Activated naive CD4-positive, alpha-beta T cell treated with anti-CD3 and anti-CD28 coated beads for 36 hours (primary cell): ENCODE measurements around the gene XBP1. TPM values are rescaled to one million over a fixed set of nuclear protein-coding genes. Genes with fewer than 3 reads are reported as not detected.
A peak's percentile ranks its signal among the peaks of the same experiment; 100 is the strongest.
"Not testable (repeated sequence)": the region's sequence is repeated elsewhere in the genome, so short reads cannot be mapped to it uniquely, and the experiment has no call there.

Experiments
- CTCF ChIA-PET: fragments of 350-600 bp; sonication (Branson Sonifier 250); formaldehyde crosslinking; loops from one replicate; lab custom pipeline; 2021; ENCODE audit warnings: antibody characterized with exemption; lab: Charles Lee
- DNase-seq: peaks from one replicate; pipeline ENCODE4 v3.0.0-alpha.2; 2020
- H3K27ac Mint-ChIP-seq: one replicate; pipeline ENCODE4 v1.8.0; 2021; ENCODE audit warnings: mild to moderate bottlenecking, mixed read lengths
- H3K27me3 Mint-ChIP-seq: one replicate; pipeline ENCODE4 v1.8.0; 2021; ENCODE audit warnings: low read depth, mixed read lengths
- H3K36me3 Mint-ChIP-seq: one replicate; pipeline ENCODE4 v1.8.0; 2021; ENCODE audit warnings: low read depth, mixed read lengths
- H3K4me1 Mint-ChIP-seq: one replicate; pipeline ENCODE4 v1.8.0; 2021; ENCODE audit warnings: low read depth, mixed read lengths
- H3K4me3 Mint-ChIP-seq: one replicate; pipeline ENCODE4 v1.8.0; 2021; ENCODE audit warnings: mild to moderate bottlenecking, moderate library complexity, mixed read lengths
- H3K9me3 Mint-ChIP-seq: one replicate; pipeline ENCODE4 v1.8.0; 2021; ENCODE audit warnings: mixed read lengths
- intact Hi-C: fragments of 100-400 bp; cut with micrococcal nuclease; formaldehyde crosslinking; loops from one replicate; pipeline ENCODE4 v1.15.1; 2023
- total RNA-seq, 2 experiments: library from RNA; stranded (reverse); gene quantifications; one replicate each; pipeline ENCODE4 v1.2.3, GENCODE V29; 2021

The XBP1 gene
- total RNA-seq, 2 experiments from 2014 or later: 106 to 108 TPM

DNA sequence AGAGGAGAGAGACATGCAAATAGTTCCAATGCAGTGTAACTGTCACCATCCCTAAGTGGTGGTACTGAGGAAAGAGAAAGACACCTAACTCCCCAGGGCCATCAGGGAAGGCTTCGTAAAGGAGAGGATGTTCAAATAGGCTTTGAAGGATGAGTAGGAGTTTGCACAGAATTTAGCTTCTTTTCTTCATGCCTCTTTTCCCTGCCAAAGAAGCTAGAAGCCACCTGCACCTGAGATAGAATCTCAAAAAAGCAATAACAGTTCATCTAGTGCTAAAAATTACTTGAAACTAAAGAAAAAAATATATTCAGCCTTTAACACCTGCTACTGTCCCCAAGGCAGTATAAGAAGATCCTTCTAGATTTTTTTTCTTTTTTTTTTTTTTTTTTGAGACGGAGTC lies 16.7 kb upstream of the XBP1 start:
- DNase-seq: no peak
- no peak overlapping the region for H3K4me3 Mint-ChIP-seq
- peaks cover 15% of the 10 kb centered on the region for H3K36me3 Mint-ChIP-seq
- no peaks in the 10 kb centered on the region for H3K9me3 Mint-ChIP-seq
- H3K27ac Mint-ChIP-seq: no peak overlapping the region
- intact Hi-C loops: loop anchor here (10.0 kb wide), 2 partner anchors 142 to 372 kb away; partner anchors contain the start of gene TTC28
- CTCF ChIA-PET: no interaction called here
- H3K4me1 Mint-ChIP-seq: peaks cover 69% of the 10 kb centered on the region
- no peaks in the 10 kb centered on the region for H3K27me3 Mint-ChIP-seq

DNA sequence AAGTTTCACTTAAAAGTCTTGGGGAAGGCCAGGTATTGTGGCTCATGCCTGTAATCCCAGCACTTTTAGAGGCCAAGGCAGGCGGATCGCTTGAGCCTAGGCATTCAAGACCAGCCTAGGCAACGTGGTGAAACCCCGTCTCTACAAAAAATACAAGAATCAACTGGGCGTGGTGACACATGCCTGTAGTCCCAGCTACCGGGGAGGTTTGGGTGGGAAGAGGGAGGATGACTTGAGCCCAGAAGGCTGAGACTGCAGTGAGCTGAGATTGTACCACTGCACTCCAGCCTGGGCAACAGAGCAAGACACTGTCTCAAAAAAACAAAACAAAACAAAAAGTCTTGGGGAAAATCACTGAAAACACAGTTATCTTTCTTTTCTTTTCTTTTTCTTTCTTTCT lies 15.4 kb upstream of the XBP1 start:
- DNase-seq: no peak
- Mint-ChIP-seq H3K9me3 (no peaks in the 10 kb centered on the region), H3K36me3 (peaks cover 15% of the 10 kb centered on the region), H3K27me3 (no peaks in the 10 kb centered on the region), H3K4me3 (no peak overlapping the region), H3K4me1 (peaks cover 70% of the 10 kb centered on the region), H3K27ac (no peak overlapping the region)
- intact Hi-C loops: loop anchor here (10.0 kb wide), 2 partner anchors 141 to 371 kb away; partner anchors contain the start of gene TTC28
- CTCF ChIA-PET: interaction anchor here (1.4 kb wide), 1 partner anchor 15 kb away, joined by 3 read pairs; the partner anchor contains the start of gene XBP1

DNA sequence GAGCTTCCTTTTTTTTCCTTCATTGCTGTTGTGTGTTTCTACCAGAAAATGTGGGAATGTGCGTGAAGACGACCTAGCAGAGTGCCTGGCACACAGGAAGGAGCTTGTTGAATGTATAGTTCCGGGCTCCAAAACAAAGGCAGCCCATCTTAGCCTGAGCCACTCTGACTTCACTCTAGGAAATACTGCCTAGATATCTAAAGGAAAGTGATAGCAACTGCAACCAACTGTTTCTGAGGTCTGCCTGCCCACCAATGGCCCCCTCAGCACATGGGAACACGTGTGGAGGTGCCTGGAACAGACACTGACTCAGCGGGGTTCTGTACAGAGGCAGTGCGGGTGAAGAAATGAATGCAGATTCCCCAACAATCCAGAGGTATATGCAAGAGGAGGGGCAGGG lies 14.7 kb upstream of the XBP1 start:
- intact Hi-C loops: loop anchor here (10.0 kb wide), 2 partner anchors 140 to 370 kb away; partner anchors contain the start of gene TTC28
- Mint-ChIP-seq H3K4me1 (peaks cover 74% of the 10 kb centered on the region), H3K27ac (no peak overlapping the region), H3K9me3 (no peaks in the 10 kb centered on the region), H3K27me3 (no peaks in the 10 kb centered on the region), H3K36me3 (peaks cover 15% of the 10 kb centered on the region), H3K4me3 (no peak overlapping the region)
- no peak for DNase-seq
- CTCF ChIA-PET: interaction anchor here (1.1 to 1.4 kb wide), 2 partner anchors 15 to 24 kb away, joined by 3 to 5 read pairs; partner anchors contain the start of gene XBP1

DNA sequence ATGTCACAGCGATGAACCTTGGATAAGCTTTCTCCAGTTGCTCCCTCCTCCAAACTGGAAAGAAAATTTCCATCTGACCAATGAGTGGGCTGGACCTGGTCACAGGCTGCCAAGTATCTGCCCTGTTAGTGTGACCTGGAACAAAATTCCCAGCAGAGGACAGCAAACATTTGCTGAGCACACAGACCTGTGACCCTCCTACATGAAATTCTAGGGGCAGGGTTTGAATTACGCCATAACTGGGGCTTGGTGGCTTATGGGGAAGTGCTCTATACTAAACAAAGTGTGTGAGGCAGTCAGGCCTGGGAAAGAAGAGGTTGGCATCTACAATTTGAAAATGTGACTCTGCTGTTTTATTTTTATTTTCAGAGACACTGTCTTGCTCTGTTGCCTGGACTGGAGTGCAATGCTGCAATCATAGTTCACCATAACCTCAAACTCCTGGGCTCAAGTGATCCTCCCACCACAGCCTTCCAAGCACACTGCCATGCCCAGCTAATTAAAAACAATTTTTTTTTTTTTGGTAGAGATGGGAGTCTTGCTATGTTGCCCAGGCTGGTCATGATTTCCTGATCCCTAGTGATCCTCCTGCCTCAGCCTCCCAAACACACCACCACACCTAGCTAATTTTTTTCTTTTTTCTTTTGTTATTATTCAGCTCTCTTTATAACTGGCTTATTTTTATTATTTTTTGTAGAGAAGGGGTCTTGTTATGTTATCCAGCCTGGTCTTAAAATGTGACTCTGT lies 13.6 kb upstream of the XBP1 start:
- H3K27ac Mint-ChIP-seq: peak overlapping the region; percentile 68
- CTCF ChIA-PET: interaction anchor here (0.6 to 3.8 kb wide), 4 partner anchors 11 to 794 kb away, joined by 3 to 13 read pairs (median 3); no protein-coding TSS in a partner anchor
- intact Hi-C loops: loop anchor here (5.0 to 10.0 kb wide), 3 partner anchors 68 to 369 kb away; partner anchors contain the start of genes TTC28 and ZNRF3
- H3K36me3 Mint-ChIP-seq: peaks cover 13% of the 10 kb centered on the region
- H3K27me3 Mint-ChIP-seq: no peaks in the 10 kb centered on the region
- no peaks in the 10 kb centered on the region for H3K9me3 Mint-ChIP-seq
- no peak overlapping the region for H3K4me3 Mint-ChIP-seq
- H3K4me1 Mint-ChIP-seq: peaks cover 73% of the 10 kb centered on the region
- DNase-seq: no peak

DNA sequence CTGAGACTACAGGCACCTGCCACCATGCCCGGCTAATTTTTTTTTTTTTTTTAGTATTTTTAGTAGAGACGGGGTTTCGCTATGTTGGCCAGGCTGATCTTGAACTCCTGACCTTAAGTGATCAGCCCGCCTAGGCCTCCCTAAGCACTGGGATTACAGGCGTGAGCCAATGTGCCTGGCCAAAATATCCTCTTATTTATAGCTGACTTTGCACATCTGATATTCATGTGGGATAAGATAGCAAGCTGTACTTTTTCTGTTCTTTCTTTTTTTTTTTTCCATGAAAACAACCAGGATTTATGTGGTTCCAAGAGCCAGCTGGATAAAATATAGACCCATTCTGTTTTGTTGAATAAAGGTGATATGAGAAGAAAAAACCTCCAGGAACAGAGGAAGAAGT lies 12.1 kb upstream of the XBP1 start:
- DNase-seq: no peak
- intact Hi-C loops: loop anchor here (5.0 to 10.0 kb wide), 3 partner anchors 70 to 368 kb away; partner anchors contain the start of genes TTC28 and ZNRF3
- H3K4me3 Mint-ChIP-seq: no peak overlapping the region
- CTCF ChIA-PET: interaction anchor here (1.0 to 3.8 kb wide), 5 partner anchors 10 to 71 kb away, joined by 3 to 13 read pairs (median 5); partner anchors contain the start of genes CCDC117, CHEK2, HSCB and XBP1
- H3K9me3 Mint-ChIP-seq: no peaks in the 10 kb centered on the region
- H3K27ac Mint-ChIP-seq: peak overlapping the region; percentile 90
- peaks cover 65% of the 10 kb centered on the region for H3K4me1 Mint-ChIP-seq
- no peaks in the 10 kb centered on the region for H3K27me3 Mint-ChIP-seq
- H3K36me3 Mint-ChIP-seq: peaks cover 16% of the 10 kb centered on the region

DNA sequence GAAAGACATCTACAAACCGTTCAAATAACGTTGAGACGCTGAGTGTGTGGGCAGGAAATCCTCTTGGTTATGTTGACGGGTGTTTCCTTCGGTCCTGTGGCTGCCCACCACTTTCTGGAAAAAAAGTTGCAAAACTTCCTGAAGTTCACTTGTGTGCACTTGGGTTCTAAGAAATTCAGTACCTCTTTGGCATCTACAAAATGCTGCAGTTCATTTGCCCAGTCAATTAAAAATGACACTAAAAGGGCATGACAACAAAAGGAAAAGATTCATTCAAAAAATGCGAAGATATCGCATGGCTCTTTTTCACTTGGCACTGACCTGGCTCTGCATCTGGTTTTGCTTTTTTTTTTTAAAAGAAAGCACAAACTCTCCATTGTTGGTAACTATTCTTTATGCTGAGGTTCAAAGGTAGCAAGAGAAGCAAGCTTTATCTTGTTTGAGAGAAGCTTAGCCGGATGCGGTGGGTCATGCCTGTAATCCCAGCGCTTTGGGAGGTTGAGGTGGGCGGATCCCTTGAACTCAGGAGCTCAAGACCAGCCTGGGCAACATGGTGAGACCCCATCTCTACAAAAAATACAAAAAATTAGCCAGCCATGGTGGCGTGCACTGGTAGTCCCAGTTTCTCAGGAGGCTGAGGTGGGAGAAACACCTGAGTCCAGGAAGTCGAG lies 10.6 kb upstream of the XBP1 start:
- H3K9me3 Mint-ChIP-seq: no peaks in the 10 kb centered on the region
- H3K36me3 Mint-ChIP-seq: peaks cover 13% of the 10 kb centered on the region
- intact Hi-C loops: loop anchor here (1.0 to 10.0 kb wide), 5 partner anchors 12 to 366 kb away; partner anchors contain the start of genes TTC28 and ZNRF3
- peak overlapping the region; percentile 53 for H3K27ac Mint-ChIP-seq
- H3K4me1 Mint-ChIP-seq: peaks cover 61% of the 10 kb centered on the region
- H3K27me3 Mint-ChIP-seq: no peaks in the 10 kb centered on the region
- H3K4me3 Mint-ChIP-seq: peak overlapping the region; percentile 54
- CTCF ChIA-PET: interaction anchor here (0.8 to 3.8 kb wide), 5 partner anchors 8 to 68 kb away, joined by 3 to 13 read pairs (median 5); no protein-coding TSS in a partner anchor
- peak; percentile 66 for DNase-seq

DNA sequence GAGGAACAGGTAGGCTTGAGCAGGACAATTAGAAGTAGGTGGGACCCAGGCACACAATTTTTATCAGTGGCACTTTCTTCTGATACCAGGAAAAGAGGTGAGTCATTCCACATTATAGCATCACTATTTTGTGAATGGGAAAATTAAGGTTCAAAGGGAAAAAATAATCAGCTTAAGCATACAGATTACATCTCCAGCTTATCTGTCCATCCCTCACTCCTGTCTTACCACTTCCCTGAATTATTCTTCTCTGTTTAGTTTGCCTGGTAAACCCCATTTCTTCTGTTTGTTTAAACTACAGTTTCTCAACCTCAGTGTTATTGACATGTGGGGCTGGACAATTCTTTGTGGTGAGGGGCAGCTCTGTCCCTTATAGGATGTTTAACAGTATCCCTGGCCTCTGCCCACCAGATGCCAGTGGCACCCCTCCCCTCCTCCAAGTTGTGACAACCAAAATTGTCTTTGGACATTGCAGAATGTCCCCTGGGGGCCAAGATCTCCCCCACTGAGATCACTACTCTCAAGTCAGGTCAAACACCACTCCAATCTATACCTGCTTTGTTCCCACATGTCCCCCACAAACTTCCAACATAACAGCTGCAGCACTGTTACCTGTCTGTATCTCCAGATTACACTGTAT lies 8.5 kb upstream of the XBP1 start:
- Mint-ChIP-seq H3K4me3 (no peak overlapping the region), H3K27me3 (no peaks in the 10 kb centered on the region)
- intact Hi-C loops: no loop called here

DNA sequence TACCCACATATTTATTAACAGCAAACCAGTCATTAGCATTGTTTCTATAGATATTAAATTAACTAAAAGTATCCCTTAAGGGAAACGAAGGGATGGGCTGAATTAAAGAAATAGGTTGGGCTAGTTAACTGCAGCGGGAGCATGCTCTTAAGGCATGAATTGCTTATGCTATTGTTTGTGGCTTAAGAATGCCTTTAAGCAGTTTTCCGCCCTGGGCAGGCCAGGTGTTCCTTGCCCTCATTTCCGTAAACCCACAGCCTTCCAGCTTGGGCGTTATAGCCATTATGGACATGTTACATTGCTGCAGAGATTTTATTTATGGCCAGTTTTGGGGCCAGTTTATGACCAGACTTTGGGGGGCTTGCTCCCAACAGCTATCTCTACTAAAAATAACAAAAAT lies 5.1 kb upstream of the XBP1 start:
- DNase-seq, H3K4me3 Mint-ChIP-seq, intact Hi-C loops, H3K36me3 Mint-ChIP-seq, H3K27me3 Mint-ChIP-seq, H3K27ac Mint-ChIP-seq, H3K9me3 Mint-ChIP-seq: not testable (repeated sequence)
- CTCF ChIA-PET: interaction anchor here (0.7 kb wide), 1 partner anchor 22 kb away, joined by 4 read pairs; no protein-coding TSS in a partner anchor
- peaks cover 29% of the 10 kb centered on the region for H3K4me1 Mint-ChIP-seq

More for the DNA sequence above, 8.5 kb upstream of the XBP1 start:
- H3K4me1 Mint-ChIP-seq: peaks cover 46% of the 10 kb centered on the region
- no peak overlapping the region for H3K27ac Mint-ChIP-seq
- CTCF ChIA-PET: interaction anchor here (2.0 kb wide), 1 partner anchor 20 kb away, joined by 5 read pairs; no protein-coding TSS in a partner anchor
- H3K36me3 Mint-ChIP-seq: peaks cover 7% of the 10 kb centered on the region
- no peak for DNase-seq
- H3K9me3 Mint-ChIP-seq: no peaks in the 10 kb centered on the region

DNA sequence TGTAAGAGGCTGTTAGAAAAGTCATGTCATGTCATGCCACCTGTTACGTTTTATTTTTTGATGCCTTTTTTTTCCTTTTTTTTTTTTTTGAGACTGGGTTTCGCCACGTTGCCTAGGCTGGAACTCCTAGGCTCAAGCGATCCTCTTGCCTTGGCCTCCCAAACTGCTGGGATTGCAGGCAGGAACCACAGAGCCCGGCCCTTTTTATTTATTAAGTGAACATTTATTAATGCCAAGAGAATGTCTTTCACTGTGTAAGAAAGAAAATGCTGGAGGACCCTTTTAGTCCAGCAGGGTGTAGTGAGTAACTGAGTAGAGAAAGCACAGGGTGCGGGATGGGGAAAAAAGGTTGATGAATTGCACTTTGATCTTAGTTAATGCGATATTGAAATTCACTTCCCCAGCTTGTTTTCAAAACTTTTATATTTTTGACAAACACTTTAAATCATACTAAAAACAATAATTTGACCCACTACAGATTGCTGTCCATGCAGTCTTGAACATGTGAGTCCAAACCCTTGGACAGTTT lies 2.3 kb upstream of the XBP1 start:
- CTCF ChIA-PET: interaction anchor here (0.6 to 2.6 kb wide), 6 partner anchors 10 to 281 kb away, joined by 3 to 16 read pairs (median 12); no protein-coding TSS in a partner anchor
- Mint-ChIP-seq H3K9me3 (no peaks in the 10 kb centered on the region), H3K27ac (peak overlapping the region; percentile 82), H3K36me3 (peaks cover 25% of the 10 kb centered on the region), H3K4me3 (peak overlapping the region; percentile 69), H3K27me3 (no peaks in the 10 kb centered on the region), H3K4me1 (peaks cover 23% of the 10 kb centered on the region)
- intact Hi-C loops: loop anchor here (1.0 to 5.0 kb wide), 2 partner anchors 27 to 885 kb away; partner anchors contain the start of gene PITPNB
- DNase-seq: no peak

DNA sequence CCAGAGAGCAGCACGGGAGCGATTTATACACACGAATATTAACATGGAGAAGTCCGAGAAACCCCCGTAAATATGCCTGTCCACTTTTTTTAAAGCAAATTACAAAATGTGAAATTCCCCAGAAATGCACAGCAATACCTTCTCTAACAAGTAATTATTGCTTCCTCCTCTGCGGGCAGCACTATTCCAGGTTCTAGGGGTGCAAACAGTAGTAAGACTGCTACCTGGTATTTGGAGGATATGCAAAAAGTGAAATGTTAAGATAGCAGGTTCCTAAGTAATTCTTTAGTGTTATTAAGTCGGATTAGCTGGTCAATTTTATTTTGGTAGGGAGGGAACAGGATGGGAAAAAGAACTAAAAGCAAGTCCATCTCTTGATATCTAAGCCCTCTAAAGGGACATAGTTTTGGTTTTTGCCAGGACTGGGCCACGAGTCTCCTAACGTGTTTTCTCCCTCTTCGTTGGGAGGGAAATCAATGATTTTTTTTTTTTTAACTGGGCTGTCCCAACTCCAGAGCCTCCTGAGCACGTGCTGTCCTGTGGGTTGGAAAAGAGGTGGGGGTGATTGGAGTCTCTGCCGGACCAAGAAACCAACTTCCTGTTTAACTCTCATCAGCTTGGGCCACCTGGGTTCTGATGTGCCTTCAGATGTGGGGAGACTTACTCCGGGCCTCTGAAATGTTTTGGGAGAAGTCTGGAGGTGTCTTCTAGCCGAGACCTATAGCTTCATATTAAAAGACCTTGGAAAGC lies 1.7 kb upstream of the XBP1 start:
- Mint-ChIP-seq H3K9me3 (no peaks in the 10 kb centered on the region), H3K4me1 (peaks cover 28% of the 10 kb centered on the region), H3K27me3 (no peaks in the 10 kb centered on the region), H3K27ac (peak overlapping the region; percentile 82), H3K36me3 (peaks cover 25% of the 10 kb centered on the region), H3K4me3 (peak overlapping the region; percentile 69)
- no peak for DNase-seq
- intact Hi-C loops: loop anchor here (1.0 to 5.0 kb wide), 2 partner anchors 27 to 885 kb away; partner anchors contain the start of gene PITPNB
- CTCF ChIA-PET: interaction anchor here (0.6 to 2.6 kb wide), 8 partner anchors 11 to 282 kb away, joined by 3 to 16 read pairs (median 8); no protein-coding TSS in a partner anchor
